IMR-90 (cell line): ENCODE data around the gene ELL2. TPM values are rescaled to one million over a fixed set of nuclear protein-coding genes. Genes with fewer than 3 reads are reported as not detected.

Experiments
- ATAC-seq: fragments of 200-7000 bp; cut with Tn5 transposase; 2 replicates; pipeline ENCODE4 v1.9.1; 2020; ENCODE audit warnings: low read depth, mild to moderate bottlenecking, moderate library complexity
- BruUV-seq: library from RNA; stranded (reverse); fragments of 400-500 nt; replicated peaks from 2 replicates; lab custom pipeline; 2021; lab: Mats Ljungman, UMichigan
- CTCF ChIA-PET: fragments of 300-600 bp; formaldehyde crosslinking; extraction: SDS; loops from one replicate; lab custom pipeline; 2021; ENCODE audit warnings: antibody characterized with exemption; lab: Yijun Ruan, JAX
- POLR2A ChIA-PET: fragments of 300-600 bp; sonication (Branson Sonifier 250); formaldehyde crosslinking; loops from one replicate; lab custom pipeline; 2022; ENCODE audit warnings: antibody characterized with exemption; ENCODE audit not compliant: unreplicated experiment; lab: Charles Lee
- DNase-seq: peaks from one replicate; pipeline ENCODE4 v3.0.0; 2013
- H2AFZ ChIP-seq: replicated peaks from 2 replicates; pipeline ENCODE3; 2013; ENCODE audit warnings: low read length, mild to moderate bottlenecking; ENCODE audit not compliant: poor library complexity
- H2AK5ac ChIP-seq: 2 replicates; pipeline ENCODE4 v1.6.1; 2013; ENCODE audit warnings: low read depth, low read length, inconsistent platforms
- H2AK9ac ChIP-seq: replicated peaks from 2 replicates; pipeline ENCODE3; 2013; ENCODE audit warnings: mild to moderate bottlenecking, low read depth, low read length, moderate library complexity; ENCODE audit not compliant: poor library complexity
- H2BK120ac ChIP-seq: 2 replicates; pipeline ENCODE4 v1.6.1; 2013; ENCODE audit warnings: low read depth, low read length, inconsistent platforms
- H2BK15ac ChIP-seq: 3 replicates; pipeline ENCODE4 v1.6.1; 2013; ENCODE audit warnings: low read depth, low read length, inconsistent platforms
- H2BK20ac ChIP-seq: 2 replicates; pipeline ENCODE4 v1.6.1; 2013; ENCODE audit warnings: low read depth, mild to moderate bottlenecking, inconsistent platforms, low read length, moderate library complexity
- H2BK5ac ChIP-seq: 2 replicates; pipeline ENCODE4 v1.6.1; 2013; ENCODE audit warnings: mild to moderate bottlenecking, low read depth, low read length, inconsistent platforms; ENCODE audit not compliant: poor library complexity, severe bottlenecking
- H3K14ac ChIP-seq: replicated peaks from 2 replicates; pipeline ENCODE4 v1.6.1; 2013; ENCODE audit warnings: low read depth, low read length, inconsistent platforms
- H3K18ac ChIP-seq: 2 replicates; pipeline ENCODE4 v1.6.1; 2013; ENCODE audit warnings: low read depth, low read length, control low read depth
- H3K23ac ChIP-seq: 2 replicates; pipeline ENCODE4 v1.6.1; 2013; ENCODE audit warnings: low read depth, low read length, inconsistent platforms
- H3K27ac ChIP-seq: 2 replicates; pipeline ENCODE4 v1.5.1; 2013; ENCODE audit warnings: mild to moderate bottlenecking, control low read depth, low read length; ENCODE audit not compliant: insufficient read depth
- H3K27me3 ChIP-seq: 2 replicates; pipeline ENCODE4 v1.6.1; 2013; ENCODE audit warnings: low read length; ENCODE audit not compliant: control insufficient read depth, insufficient read depth
- H3K36me3 ChIP-seq: 2 replicates; pipeline ENCODE4 v1.6.1; 2013; ENCODE audit warnings: low read length, mixed read lengths; ENCODE audit not compliant: control insufficient read depth, insufficient read depth
- H3K4ac ChIP-seq: 2 replicates; pipeline ENCODE4 v1.6.1; 2013; ENCODE audit warnings: low read depth, low read length, inconsistent platforms
- H3K4me1 ChIP-seq: 2 replicates; pipeline ENCODE4 v1.6.1; 2013; ENCODE audit warnings: low read length, mixed read lengths; ENCODE audit not compliant: control insufficient read depth, insufficient read depth
- H3K4me2 ChIP-seq: 2 replicates; pipeline ENCODE4 v1.6.1; 2013; ENCODE audit warnings: low read depth, mild to moderate bottlenecking, control low read depth, low read length, moderate library complexity
- H3K4me3 ChIP-seq: 2 replicates; pipeline ENCODE4 v1.5.1; 2013; ENCODE audit warnings: low read depth, mild to moderate bottlenecking, control low read depth, low read length, moderate library complexity; ENCODE audit not compliant: insufficient read depth
- H3K56ac ChIP-seq: 2 replicates; pipeline ENCODE4 v1.6.1; 2013; ENCODE audit warnings: low read length, inconsistent platforms; ENCODE audit not compliant: insufficient read depth; ENCODE audit errors: extremely low read depth
- H3K79me1 ChIP-seq, 2 experiments: 2 replicates each; pipeline ENCODE4 v1.6.1; 2013; ENCODE audit warnings: low read length in 2 of 2, inconsistent platforms in 1 of 2, low read depth in 1 of 2
- H3K9ac ChIP-seq: 2 replicates; pipeline ENCODE4 v1.6.1; 2013; ENCODE audit warnings: low read depth, low read length, control low read depth
- H3K9me1 ChIP-seq: 2 replicates; pipeline ENCODE4 v1.6.1; 2013; ENCODE audit warnings: low read length, inconsistent platforms; ENCODE audit not compliant: insufficient read depth
- H3K9me3 ChIP-seq: 2 replicates; pipeline ENCODE4 v1.6.1; 2013; ENCODE audit warnings: low read length; ENCODE audit not compliant: control insufficient read depth, insufficient read depth
- H4K20me1 ChIP-seq: 2 replicates; pipeline ENCODE4 v1.6.1; 2013; ENCODE audit warnings: low read length, inconsistent platforms; ENCODE audit not compliant: insufficient read depth
- H4K5ac ChIP-seq: 2 replicates; pipeline ENCODE4 v1.6.1; 2013; ENCODE audit warnings: mild to moderate bottlenecking, low read depth, low read length, control low read depth
- H4K8ac ChIP-seq, 2 experiments: 2 replicates each; pipeline ENCODE4 v1.6.1; 2013; ENCODE audit warnings: low read depth in 2 of 2, low read length in 2 of 2, control low read depth in 1 of 2, inconsistent platforms in 1 of 2
- H4K91ac ChIP-seq: 2 replicates; pipeline ENCODE4 v1.6.1; 2013; ENCODE audit warnings: low read depth, low read length, inconsistent platforms; ENCODE audit not compliant: insufficient read depth
- BHLHE40 ChIP-seq: fragments of 150-350 bp; IDR thresholded peaks from 2 replicates; pipeline ENCODE4 v1.6.1; 2016; ENCODE audit warnings: mild to moderate bottlenecking, low read depth, low read length
- CHD1 ChIP-seq: IDR thresholded peaks from 2 replicates; pipeline ENCODE4 v1.6.1; 2012; ENCODE audit warnings: low read depth, low read length, improper control_type of control experiment
- MAZ ChIP-seq: IDR thresholded peaks from 2 replicates; pipeline ENCODE4 v1.6.1; 2012; ENCODE audit warnings: low read depth, mild to moderate bottlenecking, low read length, improper control_type of control experiment, moderate library complexity, borderline replicate concordance
- POLR2A ChIP-seq: IDR thresholded peaks from 2 replicates; pipeline ENCODE4 v1.6.1; 2012; ENCODE audit warnings: mild to moderate bottlenecking, low read depth, low read length
- RAD21 ChIP-seq: IDR thresholded peaks from 2 replicates; pipeline ENCODE4 v1.6.1; 2012; ENCODE audit warnings: low read length, improper control_type of control experiment
- RCOR1 ChIP-seq: IDR thresholded peaks from 2 replicates; pipeline ENCODE4 v1.6.1; 2012; ENCODE audit warnings: mild to moderate bottlenecking, low read length, improper control_type of control experiment; ENCODE audit not compliant: insufficient replicate concordance
- RFX5 ChIP-seq: IDR thresholded peaks from 2 replicates; pipeline ENCODE4 v1.8.0; 2012; ENCODE audit warnings: low read depth, mild to moderate bottlenecking, low read length, moderate library complexity
- SMC3 ChIP-seq: fragments of 150-350 bp; IDR thresholded peaks from 2 replicates; pipeline ENCODE4 v1.6.1; 2016; ENCODE audit warnings: low read depth, mild to moderate bottlenecking, antibody characterized with exemption, low read length, moderate library complexity
- USF2 ChIP-seq: fragments of 150-350 bp; IDR thresholded peaks from 2 replicates; pipeline ENCODE4 v1.6.1; 2017; ENCODE audit warnings: mild to moderate bottlenecking, antibody characterized with exemption, low read length, low read depth
- WGBS, 2 experiments: methylation state at CpG; one replicate each; pipeline versions ENCODE4 v1.1.5 to v1.1.7; 2013; ENCODE audit warnings: missing lambda C conversion rate in 2 of 2; ENCODE audit not compliant: insufficient read length in 1 of 2; ENCODE audit errors: extremely low coverage in 2 of 2; 5-methylcytosine and 5-hydroxymethylcytosine counted together
- dilution Hi-C: fragments of 300-500 bp; cut with HindIII; formaldehyde crosslinking; loops from one replicate; pipeline ENCODE4 v1.14.3; 2018; ENCODE audit warnings: low sequenced_read_pairs; ENCODE audit not compliant: unreplicated experiment
- in situ Hi-C: fragments of 300-500 bp; cut with MboI; formaldehyde crosslinking; loops from 3 replicates; pipeline ENCODE4 v1.14.3; 2019; ENCODE audit warnings: low sequenced_read_pairs, inconsistent platforms, mixed read lengths
- intact Hi-C: fragments of 100-400 bp; cut with micrococcal nuclease; formaldehyde crosslinking; loops from 2 replicates; pipeline ENCODE4 v1.10.0; 2022
- polyA plus RNA-seq, 3 experiments: library from polyadenylated mRNA; depleted of rRNA; stranded (reverse); fragments of >200 nt; gene quantifications; 2 replicates each; pipeline ENCODE4 v1.2.3, GENCODE V29; 2012; ENCODE audit warnings: low replicate concordance in 1 of 3
- total RNA-seq: library from RNA; depleted of rRNA; stranded (reverse); fragments of >200 nt; gene quantifications from 2 replicates; pipeline ENCODE4 v1.2.3, GENCODE V29; 2012

ELL2 gene
- total and polyA plus RNA-seq, 2 of the 4 experiments (the other 2 are of a cell fraction), result 61.4 to 92.5 TPM

- TF ChIP-seq RAD21, result no peak
Observed at GRCh38 chr5:95963650-95964410, 2.2 kb upstream of the ELL2 start (continued).

GRCh38 chr5:95962785-95963184 lies 1.1 kb upstream of the ELL2 start:
- DNase-seq (no peak), ATAC-seq (no peak)
- 0 out of 2 replicates have a peak overlapping the region, but pooled peaks have one; percentile 8 for H2BK120ac ChIP-seq
- H3K9me1 ChIP-seq, result no peaks in the 10 kb centered on the region; the same call in 1 of the 2 replicates
- no peak overlapping the region for H4K5ac ChIP-seq
- no peaks in the 10 kb centered on the region for H3K27me3 ChIP-seq
- H3K36me3 ChIP-seq, result peaks cover 24% of the 10 kb centered on the region
- no peak for TF ChIP-seq RCOR1
- no peak for TF ChIP-seq BHLHE40
- TF ChIP-seq RFX5, result no peak
- TF ChIP-seq CHD1, result no peak
- no peak for TF ChIP-seq USF2
- TF ChIP-seq POLR2A, result no peak
- no peak for TF ChIP-seq SMC3
- TF ChIP-seq MAZ, result no peak
- WGBS, 2 experiments, result no CpG with 5 or more reads among the region's 6 CpGs
- H3K4me2 ChIP-seq, result no peak overlapping the region
- peaks cover 9 to 25% of the 10 kb centered on the region in 2 experiments; a peak in 3 of 4 replicates for H3K79me1 ChIP-seq
- no peak overlapping the region for H3K56ac ChIP-seq
- CTCF ChIA-PET, result no interaction called here
- no peak overlapping the region for H3K18ac ChIP-seq
- H3K4me1 ChIP-seq, result no peaks in the 10 kb centered on the region
- peak overlapping the region; percentile 70 for H2AK5ac ChIP-seq
- no peak overlapping the region for H3K9ac ChIP-seq
- no TSS peak for BruUV-seq
- peak overlapping the region; percentile 24 for H3K4ac ChIP-seq
- no peak overlapping the region for H2AFZ ChIP-seq
- H2AK9ac ChIP-seq, result no peak overlapping the region
- POLR2A ChIA-PET, result no interaction called here
- H3K23ac ChIP-seq, result no peak overlapping the region
- in situ Hi-C loops, result no loop called here
- H4K8ac ChIP-seq, result peak overlapping the region; percentile 45 to 46; a peak in 2 of 4 replicates
- no peak overlapping the region for H2BK5ac ChIP-seq
- no peak overlapping the region for H2BK20ac ChIP-seq
- H3K4me3 ChIP-seq, result no peak overlapping the region
- H3K14ac ChIP-seq, result no peak overlapping the region
- H3K27ac ChIP-seq, result no peak overlapping the region
- dilution Hi-C loops, result no loop called here
- H4K91ac ChIP-seq, result no peak overlapping the region
- H3K9me3 ChIP-seq, result no peaks in the 10 kb centered on the region
- intact Hi-C loops, result loop anchor here (5.0 kb wide), 1 partner anchor 105 kb away; no protein-coding TSS in a partner anchor
- peaks cover 37% of the 10 kb centered on the region for H4K20me1 ChIP-seq
- peak overlapping the region; percentile 92; the same call in 2 of the 3 replicates for H2BK15ac ChIP-seq
